Measurements from ENCODE around the gene TMEM59. TPM values are rescaled to one million over a fixed set of nuclear protein-coding genes. Genes with fewer than 3 reads are reported as not detected.

The TMEM59 gene
- total and polyA plus RNA-seq, 2 of the 8 experiments (the other 6 are each of a cell fraction or from before 2014, with no cell fraction given), result 116 to 139 TPM

GRCh38 chr1:54024358-54024757 lies 28.6 kb downstream of the TMEM59 start:
- no peak overlapping the region for H4K8ac ChIP-seq (ENCODE audit: extremely low read depth, insufficient read depth, low read length)
- H3K79me1 ChIP-seq (ENCODE audit: low read depth, low read length), result no peaks in the 10 kb centered on the region
- H4K91ac ChIP-seq (replicated peaks; ENCODE audit: insufficient read length, low read length), result no peak overlapping the region
- no peak overlapping the region for H2BK12ac ChIP-seq (ENCODE audit: low read depth, low read length)
- no peaks in the 10 kb centered on the region for H3K79me2 ChIP-seq (ENCODE audit: control insufficient read depth in 1 of 2, insufficient read depth in 2 of 2, low read length in 2 of 2)
- no peak overlapping the region for H3K23ac ChIP-seq (ENCODE audit: insufficient read length)
- no peak overlapping the region for H2AK5ac ChIP-seq (ENCODE audit: low read depth, low read length)
- no peak overlapping the region for H3K4ac ChIP-seq (replicated peaks; ENCODE audit: insufficient read length, low read depth, low read length)
- CTCF ChIA-PET (ENCODE audit: partially characterized antibody), result interaction anchor here (0.6 to 1.0 kb wide), 2 partner anchors 13 to 50 kb away, joined by 3 read pairs; no protein-coding TSS in a partner anchor
- H4K5ac ChIP-seq (ENCODE audit: insufficient read length, low read depth, low read length), result no peak overlapping the region
- FAIRE-seq, result no peak
- 88% methylated on average over 2 of the region's 2 CpGs; no CpG with 5 or more reads in 1 of the 2 experiments for WGBS, 2 experiments (ENCODE audit: extremely low coverage in 1 of 2, insufficient coverage in 1 of 2, insufficient read length in 1 of 2, insufficient replicate concordance in 2 of 2, low coverage in 1 of 2, low lambda C conversion rate in 2 of 2, missing lambda C conversion rate in 1 of 2)
- no peaks in the 10 kb centered on the region for H3K36me3 ChIP-seq (ENCODE audit: control insufficient read depth in 2 of 4, insufficient read depth in 4 of 4, low read length in 3 of 4)
- no peak overlapping the region for H3K9ac ChIP-seq (replicated peaks in 1 of 4; ENCODE audit: extremely low read depth in 1 of 4, low read depth in 3 of 4, low read length in 3 of 4)
- H3K18ac ChIP-seq (ENCODE audit: extremely low read depth, low read length), result no peak overlapping the region
- H2BK15ac ChIP-seq (ENCODE audit: low read length), result no peak overlapping the region
- H2BK120ac ChIP-seq (replicated peaks; ENCODE audit: low read depth, low read length), result no peak overlapping the region
- no peak overlapping the region for H3K14ac ChIP-seq (ENCODE audit: insufficient read length)
- H3K9me3 ChIP-seq (ENCODE audit: insufficient read depth in 2 of 2, low read depth in 1 of 2, low read length in 1 of 2), result no peaks in the 10 kb centered on the region
- H3K27ac ChIP-seq (ENCODE audit: low read depth, low read length), result no peak overlapping the region
- no peak overlapping the region for H2BK20ac ChIP-seq (ENCODE audit: low read length)
- H3K27me3 ChIP-seq (replicated peaks in 1 of 4; ENCODE audit: control insufficient read depth in 3 of 4, extremely low read depth in 1 of 4, insufficient read depth in 3 of 4, low read length in 3 of 4), result no peaks in the 10 kb centered on the region
- POLR2A ChIA-PET (ENCODE audit: partially characterized antibody), result no interaction called here
- H3K4me3 ChIP-seq (ENCODE audit: extremely low read depth in 1 of 4, insufficient read depth in 2 of 4, low read depth in 3 of 4, low read length in 4 of 4), result no peak overlapping the region
- no peaks in the 10 kb centered on the region for H4K20me1 ChIP-seq (replicated peaks in 1 of 2; ENCODE audit: control insufficient read depth in 1 of 2, insufficient read depth in 2 of 2, low read length in 2 of 2)
- H3K56ac ChIP-seq (replicated peaks; ENCODE audit: insufficient read length, low read depth, low read length), result no peak overlapping the region
- no peaks in the 10 kb centered on the region for H3K4me1 ChIP-seq (replicated peaks in 1 of 4; ENCODE audit: control insufficient read depth in 3 of 4, insufficient read depth in 4 of 4, low read length in 3 of 4)
- TF ChIP-seq SIX5 (IDR thresholded peaks at IDR 0.05; ENCODE audit: low read depth, low read length), result no peak
- TF ChIP-seq EP300 (IDR thresholded peaks at IDR 0.05; ENCODE audit: borderline replicate concordance in 1 of 2, low read depth in 2 of 2, low read length in 2 of 2), result no peak
- TF ChIP-seq SIN3A (conservative IDR thresholded peaks at IDR 0.05 in 1 of 2, IDR thresholded peaks at IDR 0.05 in 1 of 2; ENCODE audit: low read depth in 1 of 2, low read length in 2 of 2), result no peak
- TF ChIP-seq SUZ12 (IDR thresholded peaks at IDR 0.05; ENCODE audit: low read length), result no peak
- no peak for TF ChIP-seq ASH2L (IDR thresholded peaks at IDR 0.05; ENCODE audit: low read length)
- H2AFZ ChIP-seq (ENCODE audit: low read length), result no peak overlapping the region
- no peak overlapping the region for H2BK5ac ChIP-seq (ENCODE audit: low read depth, low read length)
- H3K23me2 ChIP-seq (ENCODE audit: low read depth, low read length), result no peaks in the 10 kb centered on the region
- no peak for DNase-seq (ENCODE audit: low read depth in 1 of 2, low spot score in 2 of 2)
- no peak overlapping the region for H3K4me2 ChIP-seq (ENCODE audit: insufficient read depth in 1 of 2, low read depth in 2 of 2, low read length in 2 of 2)
